HEK293T (cell line): ENCODE measurements around the gene SLC19A1.

ENCODE experiments used
- CTCF ChIA-PET: fragments of 350-600 bp; formaldehyde crosslinking; extraction: SDS; loops from one replicate; lab custom pipeline; 2021; ENCODE audit warnings: antibody characterized with exemption, inconsistent platforms; lab: Yijun Ruan, JAX
- POLR2A ChIA-PET: fragments of 350-600 bp; formaldehyde crosslinking; extraction: SDS; loops from one replicate; lab custom pipeline; 2020; ENCODE audit warnings: antibody characterized with exemption, inconsistent platforms; lab: Yijun Ruan, JAX
- DNase-seq: peaks from one replicate; pipeline ENCODE4 v3.0.0; 2012; ENCODE audit warnings: mixed read lengths; ENCODE audit errors: extremely low spot score
- ARNT ChIP-seq: fragments of 450-650 bp; IDR thresholded peaks from 2 replicates; pipeline ENCODE4 v1.6.1; 2017; ENCODE audit warnings: mild to moderate bottlenecking
- BHLHE40 ChIP-seq: fragments of 450-650 bp; IDR thresholded peaks from 2 replicates; pipeline ENCODE4 v1.6.1; 2016; ENCODE audit warnings: mild to moderate bottlenecking, moderate library complexity, borderline replicate concordance
- CTBP1 ChIP-seq: fragments of 450-650 bp; IDR thresholded peaks from 2 replicates; pipeline ENCODE4 v1.6.1; 2016; ENCODE audit warnings: borderline replicate concordance
- ELF4 ChIP-seq: fragments of 450-650 bp; IDR thresholded peaks from 2 replicates; pipeline ENCODE4 v1.6.1; 2017; ENCODE audit warnings: antibody characterized with exemption
- FOXA1 ChIP-seq: fragments of 450-650 bp; IDR thresholded peaks from 2 replicates; pipeline ENCODE4 v1.6.1; 2016; ENCODE audit warnings: mild to moderate bottlenecking
- FOXK2 ChIP-seq: fragments of 450-650 bp; IDR thresholded peaks from 2 replicates; pipeline ENCODE4 v1.6.1; 2016; ENCODE audit warnings: mild to moderate bottlenecking
- FOXM1 ChIP-seq: fragments of 450-650 bp; IDR thresholded peaks from 2 replicates; pipeline ENCODE4 v1.6.1; 2017; ENCODE audit warnings: mild to moderate bottlenecking, borderline replicate concordance
- HDGF ChIP-seq: fragments of 450-650 bp; IDR thresholded peaks from 2 replicates; pipeline ENCODE4 v1.6.1; 2017; ENCODE audit warnings: antibody characterized with exemption, borderline replicate concordance
- L3MBTL2 ChIP-seq: fragments of 450-650 bp; conservative IDR thresholded peaks from 2 replicates; pipeline ENCODE4 v1.6.1; 2016; ENCODE audit warnings: mild to moderate bottlenecking
- LEF1 ChIP-seq: fragments of 450-650 bp; IDR thresholded peaks from 2 replicates; pipeline ENCODE4 v1.6.1; 2017; ENCODE audit warnings: mild to moderate bottlenecking, borderline replicate concordance
- NFRKB ChIP-seq: fragments of 450-650 bp; IDR thresholded peaks from 2 replicates; pipeline ENCODE4 v1.6.1; 2016; ENCODE audit warnings: mild to moderate bottlenecking, moderate library complexity
- PKNOX1 ChIP-seq: fragments of 450-650 bp; IDR thresholded peaks from 2 replicates; pipeline ENCODE4 v1.6.1; 2016
- SP1 ChIP-seq: fragments of 450-650 bp; IDR thresholded peaks from 2 replicates; pipeline ENCODE4 v1.6.1; 2017
- SUZ12 ChIP-seq: fragments of 450-650 bp; IDR thresholded peaks from 2 replicates; pipeline ENCODE4 v1.6.1; 2016; ENCODE audit warnings: mild to moderate bottlenecking
- TARDBP ChIP-seq: fragments of 450-650 bp; IDR thresholded peaks from 2 replicates; pipeline ENCODE4 v1.6.1; 2016
- ZNF384 ChIP-seq: fragments of 450-650 bp; IDR thresholded peaks from 2 replicates; pipeline ENCODE4 v1.6.1; 2016

Gene SLC19A1

DNA sequence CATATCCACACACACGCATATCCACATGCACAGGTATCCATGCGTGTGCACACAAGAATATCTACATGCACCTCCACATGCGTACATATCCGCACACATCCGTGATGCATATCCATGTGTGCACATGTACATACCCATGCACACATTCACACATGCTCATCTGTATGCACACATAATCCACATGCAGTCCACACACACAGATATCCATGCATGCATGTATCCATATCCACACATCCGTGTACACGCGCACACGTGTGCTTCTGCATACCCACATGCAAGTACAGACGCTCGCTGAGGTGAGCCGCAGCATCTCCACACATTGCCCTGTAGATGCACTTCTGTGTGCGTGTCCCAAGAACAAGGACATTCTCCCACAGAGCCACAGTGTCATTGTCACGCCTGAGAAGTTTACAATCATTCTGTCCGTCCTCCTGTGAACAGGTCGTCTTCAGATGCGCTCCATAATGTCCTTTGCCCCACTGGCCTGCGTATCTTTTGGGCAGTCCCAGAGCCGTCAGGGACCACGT, 93.9 kb downstream of the SLC19A1 start:
- ChIA-PET CTCF (no interaction called here), POLR2A (no interaction called here)
- DNase-seq, result no peak
- TF ChIP-seq FOXA1 (no peak), BHLHE40 (no peak), PKNOX1 (no peak), ZNF384 (no peak), NFRKB (no peak), FOXK2 (no peak), SUZ12 (no peak), HDGF (no peak), LEF1 (no peak), SP1 (no peak), ARNT (no peak), TARDBP (no peak), ELF4 (no peak), L3MBTL2 (no peak), FOXM1 (no peak), CTBP1 (no peak)
